ENCODE data around the gene ANKS1A.
"Not testable (repeated sequence)": the region's sequence is repeated elsewhere in the genome, so short reads cannot be mapped to it uniquely, and the experiment has no call there.

ANKS1A gene

GRCh38 chr6:34917626-34918285 lies 28.7 kb downstream of the ANKS1A start:
- no peak for DNase-seq (ENCODE audit: low read depth in 2 of 2)

- DNase-seq (ENCODE audit: low read depth in 2 of 2), result no peak
These were observed 30.6 kb downstream of the ANKS1A start for GRCh38 chr6:34919651-34920050.

DNA sequence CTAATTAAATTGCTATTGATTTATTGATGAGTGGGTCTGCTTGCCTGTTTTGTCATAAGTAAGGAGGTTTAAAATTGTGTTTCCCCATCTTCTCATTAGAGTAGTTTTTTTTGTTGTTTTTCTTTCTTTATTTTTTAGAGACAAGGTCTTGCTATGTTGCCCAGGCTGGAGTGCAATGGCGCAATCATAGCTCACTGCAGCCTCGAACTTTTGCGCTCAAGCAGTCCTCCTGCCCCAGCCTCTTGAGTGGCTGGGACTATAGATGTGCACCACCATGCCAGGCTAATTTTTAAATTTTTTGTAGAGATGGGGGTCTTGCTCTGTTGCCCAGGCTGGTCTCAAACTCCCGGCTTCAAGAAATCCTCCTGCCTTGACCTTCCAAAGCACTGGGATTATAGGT lies 31.0 kb downstream of the ANKS1A start:
- DNase-seq (ENCODE audit: low read depth in 2 of 2), result no peak

DNA sequence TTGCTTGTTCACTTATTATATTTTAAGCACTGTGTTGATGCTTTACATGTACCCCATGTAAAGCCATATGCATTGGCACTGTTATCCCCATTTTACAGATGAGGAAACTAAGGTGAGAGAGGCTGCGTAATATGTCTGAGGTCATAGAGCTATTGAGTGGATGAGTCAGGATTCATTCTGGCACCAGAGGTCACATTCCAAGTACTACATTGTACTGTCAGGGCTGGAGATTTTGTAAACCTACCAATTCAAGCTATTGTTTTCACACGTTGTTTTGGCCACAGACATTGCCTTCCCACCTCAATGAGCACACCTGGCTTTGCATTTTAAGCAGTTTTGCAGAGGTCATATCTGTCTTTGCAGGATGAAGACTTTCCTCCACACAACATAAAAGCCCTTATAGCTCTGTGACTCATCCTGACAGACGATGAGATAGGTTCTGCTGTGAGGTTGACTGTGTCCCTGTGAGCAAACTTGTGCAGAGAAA lies 33.2 kb downstream of the ANKS1A start:
- no peak for DNase-seq (ENCODE audit: low read depth in 2 of 2)

DNA sequence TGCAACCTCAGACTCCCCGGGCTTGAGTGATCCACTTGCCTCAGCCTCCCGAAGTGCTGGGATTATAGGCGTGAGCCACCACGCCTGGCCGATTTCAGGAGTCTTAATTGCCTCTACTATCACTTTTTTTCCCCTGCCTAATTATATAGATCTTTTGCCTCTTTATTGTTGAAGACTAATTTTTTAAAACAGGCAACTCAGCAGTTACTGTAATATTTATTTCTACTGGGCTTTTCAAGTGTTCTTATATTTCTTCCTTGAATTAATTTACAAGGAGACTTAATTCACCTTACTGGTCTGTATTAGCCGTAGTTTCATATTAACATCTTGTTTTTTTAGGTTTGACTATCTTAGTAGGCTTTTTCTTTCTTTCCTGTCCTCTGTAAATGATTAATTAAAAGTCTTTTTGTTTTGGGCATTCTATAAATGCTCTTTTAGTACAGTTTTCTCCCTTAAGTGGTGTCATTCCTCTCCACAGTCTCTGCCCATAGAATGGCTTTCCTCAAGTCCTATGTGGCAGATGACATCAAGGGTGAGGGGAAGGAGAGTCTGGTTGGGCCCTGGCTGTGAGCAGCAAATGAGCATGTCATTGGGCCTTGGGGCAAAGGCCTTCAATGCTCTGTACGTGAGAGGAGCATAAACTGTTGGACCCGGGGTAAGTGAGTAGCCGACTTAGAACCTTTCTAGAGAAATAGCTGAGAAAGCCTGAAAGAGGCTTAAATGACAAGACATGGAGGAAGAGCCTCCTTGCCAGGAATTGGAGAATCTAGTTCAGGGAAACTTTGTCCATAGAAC lies 36.0 kb downstream of the ANKS1A start:
- no peak for DNase-seq (ENCODE audit: low read depth in 2 of 2)

DNA sequence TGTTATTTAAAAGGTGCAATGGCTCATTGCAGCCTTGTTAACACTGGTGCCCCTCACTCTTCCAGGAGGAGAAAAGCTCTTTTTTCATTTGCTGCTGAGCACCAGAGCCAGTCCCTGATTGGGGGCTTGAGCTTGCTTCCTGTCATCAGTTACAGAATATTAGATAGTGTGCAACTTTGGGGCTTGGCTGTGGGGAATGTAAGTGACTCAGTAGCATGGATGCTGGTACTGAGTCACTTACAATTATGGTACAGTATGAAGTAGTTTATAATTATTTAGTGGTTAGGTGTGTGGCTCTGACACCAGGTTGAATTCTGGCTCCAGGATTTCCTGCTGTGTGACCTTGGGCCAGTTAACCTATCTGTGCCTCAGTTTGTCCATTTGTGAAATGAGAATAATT lies 37.6 kb downstream of the ANKS1A start:
- DNase-seq (ENCODE audit: low read depth in 2 of 2), result no peak

- no peak for DNase-seq (ENCODE audit: low read depth in 2 of 2)
These were observed 39.2 kb downstream of the ANKS1A start for GRCh38 chr6:34928220-34928619.

DNA sequence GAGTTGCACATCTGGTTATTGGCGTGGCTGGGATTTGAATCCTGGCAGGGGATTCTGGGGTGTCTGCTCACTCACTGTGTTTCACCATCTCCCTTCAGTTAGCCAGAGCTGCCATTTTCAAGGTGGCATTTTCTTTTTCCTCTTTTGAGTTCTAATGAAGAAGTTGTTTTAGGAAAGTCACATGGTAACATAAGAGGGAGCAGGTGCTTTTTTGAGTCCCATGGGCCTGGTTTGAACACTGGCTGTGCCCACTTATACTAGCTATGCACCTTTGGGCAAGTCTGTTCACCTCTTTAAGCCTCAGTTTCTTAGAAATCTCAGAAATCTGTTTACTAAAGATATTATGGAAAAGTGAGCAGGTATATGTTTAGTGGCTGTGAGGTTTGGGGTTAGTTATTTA lies 39.6 kb downstream of the ANKS1A start:
- no peak for DNase-seq (ENCODE audit: low read depth in 2 of 2)

DNA sequence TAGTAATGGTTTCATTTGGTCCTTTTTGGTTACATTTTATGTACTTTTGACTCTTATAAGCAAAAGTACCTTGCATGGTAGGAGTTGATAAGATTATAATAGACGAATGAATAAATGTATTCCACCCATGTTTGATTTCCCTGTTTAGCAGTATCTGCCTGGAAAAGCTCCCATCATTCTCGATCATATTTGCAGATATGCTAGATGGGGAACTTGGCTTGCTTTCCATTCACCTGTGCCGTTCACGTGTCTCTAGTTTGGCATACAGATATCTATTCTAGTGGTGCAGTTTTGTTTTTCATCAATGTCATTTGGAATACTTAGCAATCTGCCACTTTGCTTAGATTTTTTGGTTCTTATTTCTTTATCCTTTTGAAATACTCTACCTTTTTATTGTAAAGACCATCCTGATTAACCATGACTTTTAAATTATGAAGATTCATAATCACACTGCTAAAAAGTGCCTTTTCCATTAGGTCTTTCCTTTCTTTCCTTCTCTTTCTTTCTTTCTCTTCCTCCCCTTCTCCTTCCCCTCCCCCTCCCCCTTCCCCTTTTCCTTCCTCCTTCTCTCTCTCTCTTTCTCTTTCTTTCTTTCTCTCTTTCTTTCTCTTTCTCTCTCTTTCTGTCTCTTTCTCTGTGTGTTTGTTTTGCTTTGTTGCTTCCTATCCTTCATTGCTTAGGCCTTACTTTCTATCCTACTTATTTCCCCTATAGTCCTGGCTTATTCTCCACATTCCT lies 40.4 kb downstream of the ANKS1A start:
- no peak for DNase-seq (ENCODE audit: low read depth in 2 of 2)

DNA sequence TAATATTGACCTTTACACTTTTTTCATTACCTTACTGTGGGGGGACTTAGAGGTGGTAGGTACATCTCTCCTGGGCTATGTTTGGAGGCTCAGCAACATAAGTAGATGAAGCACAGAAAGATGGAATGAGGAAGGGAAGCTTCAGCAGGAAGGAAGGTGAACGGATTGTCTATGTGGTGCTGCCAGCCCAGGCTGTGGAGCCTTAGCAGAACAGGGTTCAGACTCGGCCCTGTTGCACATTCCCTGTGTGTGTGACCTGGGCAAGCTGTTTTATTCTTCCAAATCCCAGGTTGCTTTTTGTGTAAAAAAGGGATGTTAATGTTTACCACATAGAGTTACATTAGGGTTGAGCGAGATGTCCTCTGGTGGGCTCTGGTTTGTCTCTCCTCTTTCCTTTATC lies 41.2 kb downstream of the ANKS1A start:
- DNase-seq (ENCODE audit: low read depth in 2 of 2), result no peak

DNA sequence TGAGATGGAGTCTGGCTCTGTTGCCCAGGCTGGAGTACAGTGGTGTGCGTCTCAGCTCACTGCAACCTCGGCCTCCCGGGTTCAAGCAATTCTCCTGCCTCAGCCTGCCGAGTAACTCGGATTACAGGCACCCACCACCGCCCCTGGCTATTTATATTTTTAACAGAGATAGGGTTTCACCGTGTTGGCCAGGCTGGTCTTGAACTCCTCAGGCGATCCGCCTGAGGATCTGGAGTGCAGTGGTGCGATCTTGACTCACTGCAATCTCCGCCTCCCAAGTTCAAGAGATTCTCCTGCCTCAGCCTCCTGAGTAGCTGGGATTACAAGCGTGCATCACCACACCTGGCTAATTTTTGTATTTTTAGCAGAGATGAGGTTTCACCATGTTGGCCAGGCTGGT lies 43.1 kb downstream of the ANKS1A start:
- DNase-seq (ENCODE audit: low read depth in 2 of 2), result not testable (repeated sequence)

- no peak for DNase-seq (ENCODE audit: low read depth in 2 of 2)
These were observed 45.5 kb downstream of the ANKS1A start for GRCh38 chr6:34934516-34934915.

DNA sequence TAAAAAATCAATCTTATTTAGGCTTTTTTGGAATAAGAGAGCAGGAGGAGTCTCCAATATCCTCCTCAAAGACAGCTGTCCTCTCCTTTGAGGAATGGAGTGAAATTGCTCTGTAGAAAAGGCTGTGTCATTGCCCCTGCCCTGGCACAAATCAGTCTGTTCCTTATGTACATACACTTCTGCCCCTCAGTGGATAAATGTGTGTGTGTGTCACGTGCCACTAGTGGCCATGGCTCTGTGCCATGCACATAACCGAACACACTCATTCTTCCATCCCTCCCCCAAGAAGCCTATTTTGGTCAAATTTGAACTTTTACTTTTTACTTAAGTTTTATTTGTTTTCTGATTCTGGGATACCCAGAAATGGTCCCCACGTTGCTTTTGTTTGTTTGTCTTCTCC lies 49.2 kb downstream of the ANKS1A start:
- no peak for DNase-seq (ENCODE audit: low read depth in 2 of 2)

- DNase-seq (ENCODE audit: low read depth in 2 of 2), result no peak
These were observed 51.0 kb downstream of the ANKS1A start for GRCh38 chr6:34940030-34940434.

DNA sequence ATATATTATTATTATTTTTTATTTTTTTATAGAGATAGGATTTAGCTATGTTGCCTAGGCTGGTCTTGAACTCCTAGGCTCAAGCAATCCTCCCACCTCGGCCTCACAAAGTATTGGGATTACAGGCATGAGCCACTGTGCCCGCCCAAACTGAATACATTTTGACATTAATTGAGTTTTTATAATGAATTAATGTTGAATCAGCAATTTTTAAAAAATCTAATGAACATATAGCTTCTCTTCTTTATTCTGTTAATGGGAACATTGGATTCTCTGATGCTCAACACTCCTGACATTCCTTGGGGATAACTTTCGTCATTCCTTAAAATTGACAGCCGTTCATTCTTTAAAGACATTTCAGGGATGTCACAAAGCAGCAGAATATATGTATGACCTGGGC lies 52.4 kb downstream of the ANKS1A start:
- DNase-seq (ENCODE audit: low read depth in 2 of 2), result no peak

GRCh38 chr6:34945317-34945716 lies 56.3 kb downstream of the ANKS1A start:
- DNase-seq (ENCODE audit: low read depth in 2 of 2), result no peak

- no peak for DNase-seq (ENCODE audit: low read depth in 2 of 2)
These were observed 58.5 kb downstream of the ANKS1A start for GRCh38 chr6:34947561-34947960.

DNA sequence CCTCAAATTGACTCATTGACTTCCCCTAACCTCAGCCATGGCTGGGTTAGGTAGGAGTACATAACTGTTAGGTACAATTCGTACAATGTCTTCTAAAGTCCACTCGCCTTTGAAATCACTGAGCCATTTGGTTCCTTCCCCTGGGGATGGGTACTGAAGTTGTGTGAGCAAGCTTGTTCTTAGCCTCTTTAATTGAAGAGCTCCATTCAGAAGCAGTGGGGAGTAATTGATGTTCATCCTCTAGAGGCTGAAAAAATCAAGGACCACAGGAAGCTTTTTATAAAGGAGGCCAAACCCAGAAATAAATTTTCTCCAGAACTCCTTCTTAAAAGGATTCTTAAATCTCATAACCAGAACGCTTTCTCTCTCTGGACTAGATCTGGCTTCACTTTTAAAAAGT lies 60.6 kb downstream of the ANKS1A start:
- DNase-seq (ENCODE audit: low read depth in 2 of 2), result no peak

GRCh38 chr6:34950849-34951248 lies 61.8 kb downstream of the ANKS1A start:
- no peak for DNase-seq (ENCODE audit: low read depth in 2 of 2)

DNA sequence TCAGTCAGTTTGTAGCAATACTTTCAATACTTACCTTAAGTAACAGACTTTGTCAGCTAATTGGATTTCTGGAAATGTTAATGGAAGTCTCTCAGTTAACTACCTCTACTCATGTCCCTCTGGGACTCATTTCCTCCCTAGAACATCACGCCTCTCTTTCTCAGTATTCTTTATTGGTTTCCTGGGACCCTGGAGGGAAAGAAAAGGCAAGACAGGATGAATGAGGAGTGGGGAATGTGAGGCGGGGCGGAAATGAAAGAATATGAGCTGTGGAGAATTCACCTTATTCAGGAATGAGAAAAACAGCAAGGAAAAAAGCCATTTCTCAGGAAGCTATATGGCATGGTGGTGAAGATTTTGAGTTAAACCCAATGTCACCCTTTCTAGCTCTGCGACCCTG lies 62.7 kb downstream of the ANKS1A start:
- DNase-seq (ENCODE audit: low read depth in 2 of 2), result no peak

GRCh38 chr6:34953061-34954025 lies 64.3 kb downstream of the ANKS1A start:
- no peak for DNase-seq (ENCODE audit: low read depth in 2 of 2)

DNA sequence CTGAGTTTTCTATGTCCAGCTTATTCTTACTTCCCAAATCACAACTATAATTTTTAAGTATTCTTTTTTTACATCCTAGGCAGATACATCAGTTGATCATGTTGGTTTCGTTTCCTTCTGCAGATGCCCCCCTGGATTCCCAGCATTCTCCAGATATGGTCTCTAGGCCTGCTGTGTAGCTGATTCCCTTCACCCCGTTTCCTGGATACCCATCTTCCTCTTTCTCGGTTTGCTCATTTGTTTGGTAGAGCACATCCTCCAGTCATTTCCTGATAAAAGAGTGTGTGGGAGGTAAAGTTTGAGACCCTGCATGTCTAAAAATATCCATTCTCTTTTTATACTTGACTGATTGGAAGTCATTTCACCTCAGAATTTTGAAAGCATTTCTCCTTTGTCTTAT lies 66.4 kb downstream of the ANKS1A start:
- no peak for DNase-seq (ENCODE audit: low read depth in 2 of 2)
